Astrocyte of the spinal cord (primary cell): ENCODE results near the gene CA7.
A peak's percentile ranks its signal among the peaks of the same experiment; 100 is the strongest.
"Not testable (repeated sequence)": the region's sequence is repeated elsewhere in the genome, so short reads cannot be mapped to it uniquely, and the experiment has no call there.

Experiments
- DNase-seq: peaks from one replicate; pipeline ENCODE4 v3.0.0; 2011; ENCODE audit warnings: low read depth, low spot score
- H3K4me3 ChIP-seq: 2 replicates; pipeline ENCODE4 v1.5.1; 2011; ENCODE audit warnings: low read depth, mild to moderate bottlenecking, low read length, moderate library complexity
- CTCF ChIP-seq: IDR thresholded peaks from 2 replicates; pipeline ENCODE4 v1.5.1; 2012; ENCODE audit warnings: low read depth, mild to moderate bottlenecking, low read length, inconsistent platforms
- in situ Hi-C: cut with HindIII; loops from 2 replicates; pipeline ENCODE4 v1.10.0; 2017; ENCODE audit warnings: low sequenced_read_pairs

Gene CA7

GRCh38 chr16:66857437-66857836 is 13.2 kb downstream of the CA7 start:
- no peak overlapping the region for H3K4me3 ChIP-seq
- no peak for TF ChIP-seq CTCF
- in situ Hi-C loops = no loop called here
- no peak for DNase-seq

GRCh38 chr16:66858740-66859396 is 14.7 kb downstream of the CA7 start:
- TF ChIP-seq CTCF = no peak
- H3K4me3 ChIP-seq = no peak overlapping the region
- DNase-seq = peak; percentile 47
- in situ Hi-C loops = no loop called here

DNA sequence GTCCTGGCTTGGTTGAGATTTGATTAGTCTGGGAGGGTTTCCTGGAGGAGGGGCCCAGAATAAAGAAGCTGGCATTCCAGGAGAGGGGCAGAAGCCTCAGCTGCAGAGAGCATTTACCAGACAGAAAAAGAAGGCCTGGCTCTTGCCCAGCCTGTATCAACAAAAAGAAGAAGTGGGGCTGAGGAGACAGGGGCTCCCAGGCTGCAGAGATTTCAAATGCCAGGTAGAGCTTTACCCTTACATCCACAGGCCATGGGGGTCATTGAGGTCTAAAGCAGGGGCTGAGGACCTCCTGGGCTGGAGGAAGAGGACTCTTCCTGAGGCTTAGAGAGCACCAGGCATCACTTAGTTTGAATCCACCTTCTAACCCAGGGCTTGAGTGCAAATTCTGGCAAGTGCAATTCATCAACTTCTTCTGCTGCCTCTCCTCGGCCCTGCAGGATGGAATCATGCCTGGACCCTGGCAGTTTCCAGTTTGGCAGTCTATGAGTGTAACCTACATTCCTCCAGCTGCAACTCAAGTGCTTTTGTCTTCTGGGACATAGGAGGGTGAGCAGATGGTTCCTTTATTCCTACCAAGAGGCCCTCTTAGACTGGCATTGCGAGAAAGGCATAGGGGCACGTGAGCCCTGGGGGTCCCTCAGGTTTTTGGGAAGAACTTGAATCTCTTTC is 15.3 kb downstream of the CA7 start:
- no peak overlapping the region for H3K4me3 ChIP-seq
- DNase-seq = no peak
- TF ChIP-seq CTCF = no peak
- in situ Hi-C loops = no loop called here

DNA sequence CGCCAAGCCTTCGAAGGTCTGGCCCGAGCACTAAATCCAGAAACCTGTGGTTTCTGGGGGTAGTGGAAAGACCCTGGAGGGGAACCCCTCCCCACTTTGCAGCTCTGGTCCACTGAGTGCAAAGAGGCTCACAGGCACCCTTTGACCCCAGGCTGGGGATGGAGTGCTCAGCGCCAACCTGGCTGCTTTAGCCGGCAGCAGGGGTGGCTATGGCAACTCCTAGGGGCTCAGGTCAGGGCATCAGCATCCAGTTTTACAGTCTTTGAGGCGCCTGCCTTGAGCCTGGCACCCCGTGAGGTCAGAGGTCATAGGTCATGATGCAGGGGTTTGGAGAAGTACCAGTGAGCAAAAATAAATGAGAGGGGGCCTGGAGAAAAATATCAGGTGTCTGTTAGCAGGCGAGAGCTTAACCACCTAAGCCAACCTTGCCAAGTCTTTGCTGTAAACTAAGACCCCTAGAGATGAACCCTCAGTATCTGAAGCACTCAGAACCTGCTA is 17.9 kb downstream of the CA7 start:
- TF ChIP-seq CTCF = no peak
- DNase-seq = no peak
- in situ Hi-C loops = no loop called here
- H3K4me3 ChIP-seq = no peak overlapping the region

- DNase-seq = no peak
- no peak overlapping the region for H3K4me3 ChIP-seq
- in situ Hi-C loops = no loop called here
- TF ChIP-seq CTCF = no peak
Observed at GRCh38 chr16:66863707-66864106, 19.5 kb downstream of the CA7 start.

- in situ Hi-C loops = no loop called here
Observed at GRCh38 chr16:66869424-66869823, 25.2 kb downstream of the CA7 start.

DNA sequence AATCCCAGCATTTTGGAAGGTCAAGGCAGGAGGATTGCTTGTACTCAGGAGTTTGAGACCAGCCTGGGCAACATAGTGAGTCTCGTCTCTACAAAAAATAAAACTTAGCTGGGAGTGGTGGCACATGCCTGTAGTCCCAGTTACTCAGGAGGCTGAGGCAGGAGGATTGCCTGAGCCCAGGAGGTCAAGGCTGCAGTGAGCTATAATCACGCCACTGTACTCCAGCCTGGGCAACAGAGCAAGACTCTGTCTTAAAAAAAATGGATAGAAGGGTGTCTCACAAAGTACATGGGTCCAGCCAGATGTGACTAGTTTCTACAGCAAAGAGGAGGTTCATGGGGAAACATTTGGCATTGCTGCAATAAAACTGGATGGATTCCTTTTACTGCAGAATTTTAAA is 27.1 kb downstream of the CA7 start:
- H3K4me3 ChIP-seq, DNase-seq, in situ Hi-C loops: not testable (repeated sequence)

More at GRCh38 chr16:66869424-66869823, 25.2 kb downstream of the CA7 start:
- no peak overlapping the region for H3K4me3 ChIP-seq
- TF ChIP-seq CTCF = no peak
- DNase-seq = no peak
